SK-N-SH (cell line): ENCODE data around the gene PERM1. TPM values are rescaled to one million over a fixed set of nuclear protein-coding genes. Genes with fewer than 3 reads are reported as not detected.

Experiments used
- CTCF ChIA-PET: fragments of 300-600, 350-600 bp; formaldehyde crosslinking; extraction: SDS; loops from one replicate; lab custom pipeline; 2021; lab: Yijun Ruan, JAX
- POLR2A ChIA-PET: fragments of 350-600 bp; sonication (Branson Sonifier 250); formaldehyde crosslinking; extraction: SDS; loops from one replicate; lab custom pipeline; 2020; ENCODE audit warnings: antibody characterized with exemption, inconsistent platforms; lab: Yijun Ruan, JAX
- DNase-seq: peaks from one replicate; pipeline ENCODE4 v3.0.0; 2012
- H2AFZ ChIP-seq: fragments of 200-600 bp; sonication (generic); 2 replicates; pipeline ENCODE4 v1.8.1; 2016; ENCODE audit warnings: antibody characterized with exemption, mild to moderate bottlenecking, low read depth
- H3F3A ChIP-seq: fragments of 200-600 bp; sonication (generic); replicated peaks from 2 replicates; pipeline ENCODE3; 2016; ENCODE audit warnings: antibody characterized with exemption, mild to moderate bottlenecking; ENCODE audit not compliant: insufficient read depth
- H3K27ac ChIP-seq, 2 experiments: fragments of 200-500 bp in 1 of 2; fragments of 200-600 bp in 1 of 2; sonication (Bioruptor generic) in 1 of 2; sonication (generic), shearing (Covaris generic) in 1 of 2; 2 replicates each; pipeline versions ENCODE4 v1.5.1 to v1.6.1; 2014 to 2016; ENCODE audit warnings: low read depth in 2 of 2, inconsistent platforms in 1 of 2, low read length in 1 of 2, mild to moderate bottlenecking in 1 of 2, mixed read lengths in 1 of 2
- H3K27me3 ChIP-seq: fragments of 200-600 bp; sonication (generic), shearing (Covaris generic); 2 replicates; pipeline ENCODE4 v1.6.1; 2016; ENCODE audit warnings: mixed run types; ENCODE audit not compliant: insufficient read depth
- H3K36me3 ChIP-seq, 2 experiments: fragments of 200-500 bp in 1 of 2; fragments of 200-600 bp in 1 of 2; sonication (Bioruptor generic) in 1 of 2; sonication (generic) in 1 of 2; replicated peaks in 1 of 2; 2 replicates each; pipeline versions ENCODE3 to v1.5.1; 2014 to 2016; ENCODE audit warnings: low read length in 1 of 2, mild to moderate bottlenecking in 1 of 2; ENCODE audit not compliant: insufficient read depth in 2 of 2, control insufficient read depth in 1 of 2
- H3K4me1 ChIP-seq, 2 experiments: fragments of 200-500 bp in 1 of 2; fragments of 200-600 bp in 1 of 2; sonication (Bioruptor generic) in 1 of 2; sonication (generic), shearing (Covaris generic) in 1 of 2; 2 replicates each; pipeline versions ENCODE4 v1.5.1 to v1.6.1; 2014 to 2016; ENCODE audit warnings: low read depth in 1 of 2, low read length in 1 of 2, mixed run types in 1 of 2; ENCODE audit not compliant: insufficient read depth in 2 of 2, control insufficient read depth in 1 of 2
- H3K4me2 ChIP-seq: fragments of 200-600 bp; sonication (generic), shearing (Covaris generic); 2 replicates; pipeline ENCODE4 v1.6.1; 2017; ENCODE audit warnings: mixed run types
- H3K4me3 ChIP-seq, 2 experiments: fragments of 200-500 bp in 1 of 2; fragments of 200-600 bp in 1 of 2; sonication (Bioruptor generic) in 1 of 2; sonication (generic), shearing (Covaris generic) in 1 of 2; 2 replicates each; pipeline versions ENCODE4 v1.5.1 to v1.8.1; 2014 to 2016; ENCODE audit warnings: low read depth in 2 of 2, inconsistent platforms in 1 of 2, low read length in 1 of 2, mild to moderate bottlenecking in 1 of 2, mixed read lengths in 1 of 2, moderate library complexity in 1 of 2
- H3K79me2 ChIP-seq: fragments of 200-600 bp; sonication (generic); 2 replicates; pipeline ENCODE4 v1.8.1; 2017; ENCODE audit warnings: mild to moderate bottlenecking; ENCODE audit not compliant: insufficient read depth
- H3K9ac ChIP-seq: fragments of 200-600 bp; sonication (generic); 2 replicates; pipeline ENCODE4 v1.6.1; 2017; ENCODE audit warnings: mixed run types
- H3K9me2 ChIP-seq: fragments of 200-600 bp; sonication (generic); 2 replicates; pipeline ENCODE4 v1.6.1; 2017; ENCODE audit warnings: mixed run types
- H3K9me3 ChIP-seq: fragments of 200-600 bp; sonication (generic); 2 replicates; pipeline ENCODE4 v1.6.1; 2017; ENCODE audit warnings: mixed run types, mild to moderate bottlenecking, moderate library complexity
- H4K20me1 ChIP-seq: fragments of 200-600 bp; sonication (generic); 2 replicates; pipeline ENCODE4 v1.6.1; 2017; ENCODE audit warnings: mild to moderate bottlenecking, mixed run types; ENCODE audit not compliant: insufficient read depth
- CHD2 ChIP-seq: fragments of 150-350 bp; IDR thresholded peaks from 2 replicates; pipeline ENCODE4 v1.6.1; 2018; ENCODE audit warnings: low read length; ENCODE audit not compliant: partially characterized antibody
- EZH2phosphoT487 ChIP-seq: fragments of 200-600 bp; sonication (generic); IDR thresholded peaks from 2 replicates; pipeline ENCODE4 v1.6.1; 2017; ENCODE audit warnings: low read depth, mixed run types, mild to moderate bottlenecking, antibody characterized with exemption, moderate library complexity, borderline replicate concordance
- FOSL2 ChIP-seq: IDR thresholded peaks from 2 replicates; pipeline ENCODE4 v1.4.0; 2012; ENCODE audit warnings: low read depth, mild to moderate bottlenecking, moderate library complexity, borderline replicate concordance
- FOXM1 ChIP-seq: IDR thresholded peaks from 2 replicates; pipeline ENCODE4 v1.4.0; 2012; ENCODE audit warnings: low read depth, mild to moderate bottlenecking
- GABPA ChIP-seq: IDR thresholded peaks from 2 replicates; pipeline ENCODE4 v1.4.0; 2012; ENCODE audit warnings: low read depth, mild to moderate bottlenecking
- GATA2 ChIP-seq: sonication (generic); formaldehyde crosslinking; IDR thresholded peaks from 2 replicates; pipeline ENCODE4 v1.5.0; 2020; ENCODE audit warnings: mild to moderate bottlenecking, missing genetic modification reagents
- JUND ChIP-seq: IDR thresholded peaks from 2 replicates; pipeline ENCODE4 v1.4.0; 2012
- MAX ChIP-seq: IDR thresholded peaks from 2 replicates; pipeline ENCODE4 v1.4.0; 2012; ENCODE audit warnings: low read depth
- MXI1 ChIP-seq: IDR thresholded peaks from 2 replicates; pipeline ENCODE4 v1.6.1; 2012; ENCODE audit warnings: mild to moderate bottlenecking, low read depth, low read length, improper control_type of control experiment
- NRF1 ChIP-seq: IDR thresholded peaks from 2 replicates; pipeline ENCODE4 v1.6.1; 2012; ENCODE audit warnings: low read depth, mild to moderate bottlenecking, low read length
- POLR2AphosphoS5 ChIP-seq: IDR thresholded peaks from 2 replicates; pipeline ENCODE4 v1.6.1; 2012; ENCODE audit warnings: low read depth, low read length
- RAD21 ChIP-seq: IDR thresholded peaks from 2 replicates; pipeline ENCODE4 v1.6.1; 2012; ENCODE audit warnings: mild to moderate bottlenecking, low read length
- RXRA ChIP-seq: IDR thresholded peaks from 2 replicates; pipeline ENCODE4 v1.4.0; 2012; ENCODE audit warnings: low read depth, mild to moderate bottlenecking, borderline replicate concordance
- SIN3A ChIP-seq: IDR thresholded peaks from 2 replicates; pipeline ENCODE4 v1.6.1; 2012; ENCODE audit warnings: low read depth, mild to moderate bottlenecking, low read length, moderate library complexity, borderline replicate concordance
- SMC3 ChIP-seq: IDR thresholded peaks from 2 replicates; pipeline ENCODE4 v1.6.1; 2012; ENCODE audit warnings: low read depth, low read length, improper control_type of control experiment
- TAF1 ChIP-seq: IDR thresholded peaks from 2 replicates; pipeline ENCODE4 v1.6.1; 2012; ENCODE audit warnings: low read depth, mild to moderate bottlenecking, low read length, moderate library complexity, borderline replicate concordance
- USF1 ChIP-seq: IDR thresholded peaks from 2 replicates; pipeline ENCODE4 v1.4.0; 2012; ENCODE audit warnings: low read depth, borderline replicate concordance
- WGBS: methylation state at CpG from one replicate; pipeline ENCODE4 v1.1.6; 2017; ENCODE audit warnings: low lambda C conversion rate; 5-methylcytosine and 5-hydroxymethylcytosine counted together
- polyA plus RNA-seq, 3 experiments: library from polyadenylated mRNA; depleted of rRNA; stranded (reverse); fragments of >200 nt; gene quantifications; 2 replicates each; pipeline ENCODE4 v1.2.3, GENCODE V29; 2012
- TF ChIP-seq, protein P1 (sequence below): IDR thresholded peaks from 2 replicates; pipeline ENCODE4 v1.6.1; 2012; ENCODE audit warnings: mild to moderate bottlenecking, low read depth, low read length, moderate library complexity
- TF ChIP-seq, protein P2 (sequence below): IDR thresholded peaks from 2 replicates; pipeline ENCODE4 v1.4.0; 2012; ENCODE audit warnings: low read depth, borderline replicate concordance

PERM1 gene
- polyA plus RNA-seq, 1 of the 3 experiments (the other 2 are of a cell fraction) = 0.25 TPM

DNA sequence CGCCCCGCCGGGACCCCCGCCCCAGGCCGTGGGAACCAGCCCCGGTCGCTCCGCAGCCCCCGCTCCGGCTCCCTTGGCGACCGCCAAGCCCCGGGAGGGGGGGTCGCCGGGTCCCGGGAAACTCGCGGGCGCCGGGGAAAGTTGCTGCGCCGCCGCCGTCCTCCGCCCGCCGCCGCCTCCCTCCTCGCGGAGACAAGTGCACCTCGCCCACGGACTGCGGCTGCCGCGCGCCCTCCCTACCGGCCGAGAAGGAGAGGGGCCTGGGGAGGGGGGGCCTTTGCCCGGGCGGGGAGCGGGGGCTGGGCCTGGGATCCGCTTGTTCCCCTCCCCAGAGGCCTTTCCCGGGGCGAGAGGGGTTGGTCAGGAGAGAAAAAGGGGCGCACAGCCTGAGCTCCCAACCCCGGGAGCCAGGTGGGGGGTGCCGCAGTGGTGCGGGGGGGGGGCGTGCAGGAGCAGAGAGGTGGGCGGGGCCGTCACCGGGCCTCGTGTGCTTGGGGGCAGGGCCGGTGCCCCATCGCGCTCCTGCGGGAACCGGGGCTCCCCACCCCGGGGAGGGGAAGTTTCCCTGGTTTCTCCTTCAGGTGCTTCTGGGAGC, 38.6 kb upstream of the PERM1 start:
- 5% methylated on average over 11 of the region's 59 CpGs for WGBS
- ChIA-PET CTCF (interaction anchor here (1.0 to 6.0 kb wide), 6 partner anchors 12 to 255 kb away, joined by 3 to 52 read pairs (median 5); partner anchors contain the start of gene PERM1), POLR2A (no interaction called here)
- TF ChIP-seq GABPA (no peak), FOSL2 (no peak), CHD2 (no peak), MAX (no peak), TAF1 (no peak), RAD21 (no peak), NRF1 (no peak), POLR2AphosphoS5 (no peak), RXRA (no peak), EZH2phosphoT487 (no peak), JUND (no peak), SIN3A (no peak), USF1 (no peak), MXI1 (no peak), GATA2 (CRISPR knock-in tag) (no peak), FOXM1 (no peak), SMC3 (no peak)
- TF ChIP-seq, protein P1, sequence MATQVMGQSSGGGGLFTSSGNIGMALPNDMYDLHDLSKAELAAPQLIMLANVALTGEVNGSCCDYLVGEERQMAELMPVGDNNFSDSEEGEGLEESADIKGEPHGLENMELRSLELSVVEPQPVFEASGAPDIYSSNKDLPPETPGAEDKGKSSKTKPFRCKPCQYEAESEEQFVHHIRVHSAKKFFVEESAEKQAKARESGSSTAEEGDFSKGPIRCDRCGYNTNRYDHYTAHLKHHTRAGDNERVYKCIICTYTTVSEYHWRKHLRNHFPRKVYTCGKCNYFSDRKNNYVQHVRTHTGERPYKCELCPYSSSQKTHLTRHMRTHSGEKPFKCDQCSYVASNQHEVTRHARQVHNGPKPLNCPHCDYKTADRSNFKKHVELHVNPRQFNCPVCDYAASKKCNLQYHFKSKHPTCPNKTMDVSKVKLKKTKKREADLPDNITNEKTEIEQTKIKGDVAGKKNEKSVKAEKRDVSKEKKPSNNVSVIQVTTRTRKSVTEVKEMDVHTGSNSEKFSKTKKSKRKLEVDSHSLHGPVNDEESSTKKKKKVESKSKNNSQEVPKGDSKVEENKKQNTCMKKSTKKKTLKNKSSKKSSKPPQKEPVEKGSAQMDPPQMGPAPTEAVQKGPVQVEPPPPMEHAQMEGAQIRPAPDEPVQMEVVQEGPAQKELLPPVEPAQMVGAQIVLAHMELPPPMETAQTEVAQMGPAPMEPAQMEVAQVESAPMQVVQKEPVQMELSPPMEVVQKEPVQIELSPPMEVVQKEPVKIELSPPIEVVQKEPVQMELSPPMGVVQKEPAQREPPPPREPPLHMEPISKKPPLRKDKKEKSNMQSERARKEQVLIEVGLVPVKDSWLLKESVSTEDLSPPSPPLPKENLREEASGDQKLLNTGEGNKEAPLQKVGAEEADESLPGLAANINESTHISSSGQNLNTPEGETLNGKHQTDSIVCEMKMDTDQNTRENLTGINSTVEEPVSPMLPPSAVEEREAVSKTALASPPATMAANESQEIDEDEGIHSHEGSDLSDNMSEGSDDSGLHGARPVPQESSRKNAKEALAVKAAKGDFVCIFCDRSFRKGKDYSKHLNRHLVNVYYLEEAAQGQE = no peak
- TF ChIP-seq, protein P2, sequence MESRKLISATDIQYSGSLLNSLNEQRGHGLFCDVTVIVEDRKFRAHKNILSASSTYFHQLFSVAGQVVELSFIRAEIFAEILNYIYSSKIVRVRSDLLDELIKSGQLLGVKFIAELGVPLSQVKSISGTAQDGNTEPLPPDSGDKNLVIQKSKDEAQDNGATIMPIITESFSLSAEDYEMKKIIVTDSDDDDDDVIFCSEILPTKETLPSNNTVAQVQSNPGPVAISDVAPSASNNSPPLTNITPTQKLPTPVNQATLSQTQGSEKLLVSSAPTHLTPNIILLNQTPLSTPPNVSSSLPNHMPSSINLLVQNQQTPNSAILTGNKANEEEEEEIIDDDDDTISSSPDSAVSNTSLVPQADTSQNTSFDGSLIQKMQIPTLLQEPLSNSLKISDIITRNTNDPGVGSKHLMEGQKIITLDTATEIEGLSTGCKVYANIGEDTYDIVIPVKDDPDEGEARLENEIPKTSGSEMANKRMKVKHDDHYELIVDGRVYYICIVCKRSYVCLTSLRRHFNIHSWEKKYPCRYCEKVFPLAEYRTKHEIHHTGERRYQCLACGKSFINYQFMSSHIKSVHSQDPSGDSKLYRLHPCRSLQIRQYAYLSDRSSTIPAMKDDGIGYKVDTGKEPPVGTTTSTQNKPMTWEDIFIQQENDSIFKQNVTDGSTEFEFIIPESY = no peak
- H3K79me2 ChIP-seq = no peaks in the 10 kb centered on the region
- H3K4me3 ChIP-seq = peak overlapping the region; percentile 56 to 73
- peak overlapping the region; percentile 82; the same call in 1 of the 2 replicates for H3K4me2 ChIP-seq
- peaks cover 0 to 10% of the 10 kb centered on the region in 2 experiments; a peak in 1 of 4 replicates for H3K4me1 ChIP-seq
- H2AFZ ChIP-seq = no peak overlapping the region
- H3K27ac ChIP-seq = peak overlapping the region in 1 of 2 experiments; percentile 28; a peak in 1 of 4 replicates
- H3K9ac ChIP-seq = no peak overlapping the region; the same call in 1 of the 2 replicates
- no peaks in the 10 kb centered on the region for H3K27me3 ChIP-seq
- no peaks in the 10 kb centered on the region for H3F3A ChIP-seq
- peaks cover 0 to 4% of the 10 kb centered on the region in 2 experiments for H3K36me3 ChIP-seq
- no peaks in the 10 kb centered on the region for H4K20me1 ChIP-seq
- peak; percentile 71 for DNase-seq
- H3K9me2 ChIP-seq = no peaks in the 10 kb centered on the region
- no peaks in the 10 kb centered on the region for H3K9me3 ChIP-seq
